22Rv1 (cell line): Measurements from ENCODE around the gene MYL12A.

Experiments used
- ZFX ChIP-seq: fragments of 450-650 bp; IDR thresholded peaks from 2 replicates; pipeline ENCODE4 v1.6.1; 2017; ENCODE audit warnings: antibody characterized with exemption, borderline replicate concordance
- TF ChIP-seq, protein P1 (sequence below): fragments of 450-650 bp; IDR thresholded peaks from 2 replicates; pipeline ENCODE4 v1.5.1; 2017; ENCODE audit warnings: mild to moderate bottlenecking

DNA sequence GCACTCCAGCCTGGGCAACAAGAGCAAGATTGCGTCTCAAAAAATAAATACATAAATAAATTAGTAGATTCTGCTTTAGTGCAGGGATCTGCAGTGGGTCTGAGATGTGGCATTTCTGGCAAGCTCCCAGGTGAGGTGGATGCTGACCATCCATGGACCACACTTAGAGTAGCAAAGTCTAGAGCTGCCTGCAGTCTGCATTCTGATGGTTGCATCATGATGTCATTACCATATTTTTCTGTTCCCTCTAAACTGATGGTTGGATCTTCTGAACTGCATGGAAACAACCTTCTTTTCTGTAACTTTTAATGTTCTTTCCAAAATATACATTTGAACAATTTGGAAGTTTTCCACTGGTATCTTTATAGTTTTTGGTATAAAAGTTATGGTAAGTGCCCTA, 57.2 kb downstream of the MYL12A start:
- TF ChIP-seq, protein P1, sequence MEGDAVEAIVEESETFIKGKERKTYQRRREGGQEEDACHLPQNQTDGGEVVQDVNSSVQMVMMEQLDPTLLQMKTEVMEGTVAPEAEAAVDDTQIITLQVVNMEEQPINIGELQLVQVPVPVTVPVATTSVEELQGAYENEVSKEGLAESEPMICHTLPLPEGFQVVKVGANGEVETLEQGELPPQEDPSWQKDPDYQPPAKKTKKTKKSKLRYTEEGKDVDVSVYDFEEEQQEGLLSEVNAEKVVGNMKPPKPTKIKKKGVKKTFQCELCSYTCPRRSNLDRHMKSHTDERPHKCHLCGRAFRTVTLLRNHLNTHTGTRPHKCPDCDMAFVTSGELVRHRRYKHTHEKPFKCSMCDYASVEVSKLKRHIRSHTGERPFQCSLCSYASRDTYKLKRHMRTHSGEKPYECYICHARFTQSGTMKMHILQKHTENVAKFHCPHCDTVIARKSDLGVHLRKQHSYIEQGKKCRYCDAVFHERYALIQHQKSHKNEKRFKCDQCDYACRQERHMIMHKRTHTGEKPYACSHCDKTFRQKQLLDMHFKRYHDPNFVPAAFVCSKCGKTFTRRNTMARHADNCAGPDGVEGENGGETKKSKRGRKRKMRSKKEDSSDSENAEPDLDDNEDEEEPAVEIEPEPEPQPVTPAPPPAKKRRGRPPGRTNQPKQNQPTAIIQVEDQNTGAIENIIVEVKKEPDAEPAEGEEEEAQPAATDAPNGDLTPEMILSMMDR, result no peak
- no peak for TF ChIP-seq ZFX
